HG02943 (cell line): Measurements from ENCODE around the gene MOCOS.

Source experiments
- ATAC-seq: cut with Tn5 transposase; IDR thresholded peaks from one replicate; pipeline ENCODE4 v1.9.1; 2021; ENCODE audit warnings: mild to moderate bottlenecking, low read depth, moderate library complexity; ENCODE audit not compliant: unreplicated experiment

MOCOS gene

GRCh38 chr18:36177913-36178312 is 9.4 kb upstream of the MOCOS start:
- ATAC-seq: no peak

GRCh38 chr18:36179562-36180355 is 7.5 kb upstream of the MOCOS start:
- no peak for ATAC-seq

GRCh38 chr18:36181441-36181840 is 5.9 kb upstream of the MOCOS start:
- ATAC-seq: no peak

GRCh38 chr18:36181898-36182506 is 5.3 kb upstream of the MOCOS start:
- no peak for ATAC-seq

GRCh38 chr18:36183033-36183432 is 4.3 kb upstream of the MOCOS start:
- no peak for ATAC-seq

GRCh38 chr18:36183987-36184386 is 3.3 kb upstream of the MOCOS start:
- ATAC-seq: no peak

GRCh38 chr18:36185157-36185556 is 2.1 kb upstream of the MOCOS start:
- no peak for ATAC-seq

GRCh38 chr18:36185901-36186460 is 1.3 kb upstream of the MOCOS start:
- no peak for ATAC-seq

GRCh38 chr18:36186461-36187192 is 670 bp upstream of the MOCOS start:
- no peak for ATAC-seq

- ATAC-seq: peak; percentile 27
These were observed 777 bp downstream of the MOCOS start for GRCh38 chr18:36187826-36188721.

- no peak for ATAC-seq
These were observed 1.6 kb downstream of the MOCOS start for GRCh38 chr18:36188916-36189315.

GRCh38 chr18:36189486-36189885 is 2.2 kb downstream of the MOCOS start:
- ATAC-seq: no peak

GRCh38 chr18:36191286-36191685 is 4.0 kb downstream of the MOCOS start:
- ATAC-seq: no peak

GRCh38 chr18:36191711-36192110 is 4.4 kb downstream of the MOCOS start:
- no peak for ATAC-seq

- no peak for ATAC-seq
These were observed 7.5 kb downstream of the MOCOS start for GRCh38 chr18:36194600-36195315.

GRCh38 chr18:36195427-36196122 is 8.3 kb downstream of the MOCOS start:
- no peak for ATAC-seq

- no peak for ATAC-seq
These were observed 9.1 kb downstream of the MOCOS start for GRCh38 chr18:36196238-36196995.

GRCh38 chr18:36197511-36198166 is 10.3 kb downstream of the MOCOS start:
- no peak for ATAC-seq
